Left lung (tissue), 10 donors: Measurements from ENCODE around the gene ZNF536. TPM values are rescaled to one million over a fixed set of nuclear protein-coding genes. Genes with fewer than 3 reads are reported as not detected.

Experiments
- ATAC-seq: fragments of 200-7000 bp; cut with Tn5 transposase; one replicate; pipeline ENCODE4 v1.9.1; 2020; ENCODE audit warnings: moderate library complexity
- DNase-seq, 4 donors: peaks; one replicate each; pipeline ENCODE4 v3.0.0-alpha.2; 2013 to 2020
- H3K27ac ChIP-seq, 2 donors: fragments of 200-600 bp; sonication (generic) in 1 of 2; one replicate each; pipeline versions ENCODE4 v1.5.0 to v1.8.0; 2020 to 2021
- H3K27me3 ChIP-seq, 2 donors: fragments of 200-600 bp; sonication (generic) in 1 of 2; one replicate each; pipeline versions ENCODE4 v1.5.0 to v1.8.0; 2020 to 2021
- H3K36me3 ChIP-seq, 2 donors: fragments of 200-600 bp; sonication (generic) in 1 of 2; one replicate each; pipeline versions ENCODE4 v1.5.0 to v1.8.0; 2020 to 2021
- H3K4me1 ChIP-seq, 2 donors: fragments of 200-600 bp; one replicate each; pipeline ENCODE4 v1.8.0; 2021
- H3K4me3 ChIP-seq, 2 donors: fragments of 200-600 bp; sonication (generic) in 1 of 2; one replicate each; pipeline versions ENCODE4 v1.5.0 to v1.8.0; 2020 to 2021; ENCODE audit warnings: mild to moderate bottlenecking in 1 of 2
- H3K9me3 ChIP-seq, 2 donors: fragments of 200-600 bp; sonication (generic) in 1 of 2; one replicate each; pipeline versions ENCODE4 v1.5.0 to v1.8.0; 2020 to 2021
- intact Hi-C, 2 donors: fragments of 100-400 bp; cut with DNase I; formaldehyde crosslinking; loops; one replicate each; pipeline versions ENCODE4 v1.11.2 to v1.14.2; 2022
- polyA plus RNA-seq, 6 donors: library from polyadenylated mRNA; unstranded; fragments of 120-200 nt; gene quantifications; one replicate each; pipeline ENCODE4 v1.2.1, GENCODE V29; 2013; ENCODE audit not compliant: insufficient read length in 6 of 6
- total RNA-seq, 2 donors: library from RNA; stranded (reverse); fragmentation: NEBNext Ultra II Directional; extraction: Animal tissue kit (Norgen Biotek cat#: 25700); gene quantifications; one replicate each; pipeline ENCODE4 v1.2.1, GENCODE V29; 2021
- TF ChIP-seq, protein P1 (sequence below), 2 donors: fragments of 200-600 bp; sonication (generic) in 1 of 2; IDR thresholded peaks; one replicate each; pipeline versions ENCODE4 v1.5.0 to v1.8.0; 2021; ENCODE audit warnings: antibody characterized with exemption in 2 of 2
- donor health status: DM: no; HTN: yes; CAD: no.
- donor health status: DM: no; HTN: no; CAD: no.

Gene ZNF536
- total and polyA plus RNA-seq, 8 donors, result 0.50 to 6.5 (median 3.6) TPM

DNA sequence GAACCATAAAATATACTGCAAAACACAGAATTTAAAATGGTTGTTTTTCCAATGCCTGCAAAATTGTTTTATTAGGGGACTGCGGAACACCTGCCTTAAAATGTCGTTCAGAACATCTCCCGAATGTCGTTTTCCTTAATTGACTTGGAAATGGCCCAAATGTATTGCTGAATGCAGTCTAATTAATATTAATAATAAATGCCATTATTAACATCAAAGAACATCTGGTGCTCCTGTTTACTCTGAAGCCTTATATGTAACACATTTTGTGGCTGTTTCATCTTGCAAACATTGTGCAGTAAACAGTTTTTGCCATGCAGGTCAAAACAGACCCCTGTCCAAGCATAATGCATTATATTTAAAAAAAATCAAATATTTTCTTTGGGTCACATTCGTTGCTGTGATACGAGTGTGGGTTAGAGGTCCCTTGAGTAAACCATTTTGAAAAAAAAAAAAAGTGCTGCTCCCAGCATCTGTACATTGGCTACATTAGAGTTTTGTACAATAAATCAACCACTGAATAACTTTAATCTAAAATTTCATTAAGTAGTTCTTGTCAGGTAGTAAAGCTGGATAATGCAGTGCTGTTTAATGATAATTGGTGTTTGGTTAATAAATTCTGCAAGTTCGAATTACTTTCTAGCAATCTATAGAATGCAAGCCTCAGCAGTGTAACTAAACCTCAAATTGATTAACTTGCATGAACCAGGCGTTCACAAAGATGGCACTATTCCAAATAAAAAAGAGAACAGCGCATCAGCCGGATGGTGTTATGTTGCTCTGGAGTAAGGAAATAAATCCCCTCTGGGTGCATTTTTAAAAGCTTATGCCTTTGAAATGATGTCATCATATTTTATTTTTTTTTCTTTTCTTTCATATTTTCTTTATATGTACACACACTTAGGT is 140.2 kb downstream of the ZNF536 start:
- no peaks in the 10 kb centered on the region for H3K4me1 ChIP-seq
- no peak for DNase-seq
- no peak overlapping the region for H3K4me3 ChIP-seq
- ATAC-seq, result no peak
- H3K9me3 ChIP-seq, result no peaks in the 10 kb centered on the region
- no peak overlapping the region for H3K27ac ChIP-seq
- H3K36me3 ChIP-seq, result no peaks in the 10 kb centered on the region
- H3K27me3 ChIP-seq, result peaks cover 0 to 8% of the 10 kb centered on the region in 2 donors
- intact Hi-C loops, result no loop called here
- TF ChIP-seq, protein P1, sequence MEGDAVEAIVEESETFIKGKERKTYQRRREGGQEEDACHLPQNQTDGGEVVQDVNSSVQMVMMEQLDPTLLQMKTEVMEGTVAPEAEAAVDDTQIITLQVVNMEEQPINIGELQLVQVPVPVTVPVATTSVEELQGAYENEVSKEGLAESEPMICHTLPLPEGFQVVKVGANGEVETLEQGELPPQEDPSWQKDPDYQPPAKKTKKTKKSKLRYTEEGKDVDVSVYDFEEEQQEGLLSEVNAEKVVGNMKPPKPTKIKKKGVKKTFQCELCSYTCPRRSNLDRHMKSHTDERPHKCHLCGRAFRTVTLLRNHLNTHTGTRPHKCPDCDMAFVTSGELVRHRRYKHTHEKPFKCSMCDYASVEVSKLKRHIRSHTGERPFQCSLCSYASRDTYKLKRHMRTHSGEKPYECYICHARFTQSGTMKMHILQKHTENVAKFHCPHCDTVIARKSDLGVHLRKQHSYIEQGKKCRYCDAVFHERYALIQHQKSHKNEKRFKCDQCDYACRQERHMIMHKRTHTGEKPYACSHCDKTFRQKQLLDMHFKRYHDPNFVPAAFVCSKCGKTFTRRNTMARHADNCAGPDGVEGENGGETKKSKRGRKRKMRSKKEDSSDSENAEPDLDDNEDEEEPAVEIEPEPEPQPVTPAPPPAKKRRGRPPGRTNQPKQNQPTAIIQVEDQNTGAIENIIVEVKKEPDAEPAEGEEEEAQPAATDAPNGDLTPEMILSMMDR (IDR thresholded peaks at IDR 0.05), result no peak

DNA sequence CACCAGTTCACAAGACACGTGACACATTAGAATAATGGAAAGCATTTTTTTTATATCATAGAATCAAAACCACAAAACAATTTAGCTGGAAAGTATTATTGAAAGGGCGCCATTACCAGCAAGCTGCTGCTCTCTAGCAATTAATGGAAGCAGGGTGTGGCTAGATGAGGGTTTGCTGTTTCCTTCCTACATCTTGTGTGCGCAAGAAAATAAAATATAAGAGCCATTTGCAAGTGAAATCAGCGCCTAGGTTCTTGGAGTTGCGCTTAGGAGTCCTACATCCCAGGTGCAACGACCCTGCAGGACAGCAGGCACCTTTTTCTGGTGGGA is 140.9 kb downstream of the ZNF536 start:
- Histone ChIP-seq H3K4me1 (no peaks in the 10 kb centered on the region), H3K27ac (no peak overlapping the region), H3K36me3 (no peaks in the 10 kb centered on the region), H3K4me3 (no peak overlapping the region), H3K9me3 (no peaks in the 10 kb centered on the region), H3K27me3 (peaks cover 0 to 3% of the 10 kb centered on the region in 2 donors)
- intact Hi-C loops, result no loop called here
- TF ChIP-seq, protein P1 (IDR thresholded peaks at IDR 0.05), result no peak
- no peak for ATAC-seq
- DNase-seq, result no peak

DNA sequence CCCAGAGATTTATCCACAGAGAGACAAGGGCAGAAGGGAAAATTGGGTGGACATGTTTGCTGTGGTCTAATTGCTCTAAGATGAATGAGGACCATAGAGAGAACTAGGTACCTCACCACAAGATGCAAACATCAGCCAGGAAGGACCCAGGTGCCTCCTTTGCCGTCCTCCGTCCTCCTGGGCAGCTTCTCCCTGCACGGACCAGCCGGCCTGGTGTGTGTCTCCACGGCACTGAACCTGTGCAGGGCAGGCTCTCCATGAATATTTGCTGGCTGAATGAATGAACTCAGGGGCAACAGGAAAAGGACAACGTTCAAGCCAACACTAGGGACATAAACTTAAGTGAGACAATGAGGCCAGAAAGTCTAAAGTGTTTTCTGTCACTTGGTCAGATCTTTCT is 143.9 kb downstream of the ZNF536 start:
- Histone ChIP-seq H3K27me3 (no peaks in the 10 kb centered on the region), H3K9me3 (no peaks in the 10 kb centered on the region), H3K27ac (no peak overlapping the region), H3K36me3 (no peaks in the 10 kb centered on the region), H3K4me3 (no peak overlapping the region), H3K4me1 (no peaks in the 10 kb centered on the region)
- ATAC-seq (no peak), DNase-seq (no peak)
- TF ChIP-seq, protein P1 (IDR thresholded peaks at IDR 0.05), result no peak
- intact Hi-C loops, result no loop called here

DNA sequence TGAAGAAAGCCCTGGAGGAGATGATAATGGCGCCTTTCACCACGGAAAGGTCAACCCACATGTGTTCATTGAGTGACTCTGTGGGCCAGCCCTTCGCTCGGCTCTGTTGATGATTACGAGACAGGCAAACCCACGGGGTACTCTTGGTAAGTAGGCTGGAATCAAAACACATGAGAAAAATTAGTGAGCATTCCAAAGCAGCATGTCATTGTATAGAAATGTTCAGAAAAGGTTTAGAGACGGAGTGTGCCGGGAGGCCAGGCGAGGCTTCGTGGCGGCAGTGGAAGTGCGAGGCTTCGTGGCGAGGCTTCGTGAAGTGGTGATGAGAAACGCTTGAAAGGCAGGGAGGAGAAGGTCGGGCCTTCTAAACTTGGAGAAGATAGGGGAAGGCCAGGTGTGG is 144.3 kb downstream of the ZNF536 start:
- Histone ChIP-seq H3K4me1 (no peaks in the 10 kb centered on the region), H3K4me3 (no peak overlapping the region), H3K27me3 (no peaks in the 10 kb centered on the region), H3K27ac (no peak overlapping the region), H3K9me3 (no peaks in the 10 kb centered on the region), H3K36me3 (no peaks in the 10 kb centered on the region)
- intact Hi-C loops, result no loop called here
- ATAC-seq (no peak), DNase-seq (no peak)
- TF ChIP-seq, protein P1 (IDR thresholded peaks at IDR 0.05), result no peak

DNA sequence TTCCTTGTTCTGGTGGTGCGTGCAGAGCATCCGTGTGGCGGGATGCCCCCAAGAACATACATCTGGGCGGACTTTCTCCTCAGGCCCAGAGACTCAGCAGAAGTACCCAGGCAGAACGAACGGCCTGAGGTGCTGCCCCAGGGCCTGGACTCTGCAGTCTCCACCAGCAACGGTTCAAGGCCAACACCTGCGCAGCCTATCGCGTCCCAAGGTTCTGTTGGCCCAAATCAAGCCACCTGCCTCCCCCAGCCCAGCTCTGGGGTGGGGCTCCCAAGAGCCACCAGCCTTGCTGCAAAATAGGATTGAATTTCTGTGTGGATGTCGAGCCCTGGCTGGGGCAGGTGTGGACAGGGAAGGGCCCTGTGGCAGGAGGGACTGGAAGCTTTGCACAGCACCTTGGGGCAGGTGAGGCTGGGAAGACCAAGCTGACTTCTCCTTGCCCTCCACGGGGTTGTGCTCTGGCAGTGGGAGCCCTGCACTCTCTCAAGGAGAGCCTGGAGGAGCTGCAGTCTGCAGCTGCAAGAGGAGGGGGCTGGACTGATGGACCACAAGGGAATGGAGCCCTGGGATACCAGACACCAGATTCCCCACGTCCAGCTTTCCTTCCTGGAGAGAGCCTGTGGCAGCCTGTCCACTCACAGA is 146.9 kb downstream of the ZNF536 start:
- TF ChIP-seq, protein P1 (IDR thresholded peaks at IDR 0.05), result no peak
- H3K4me1 ChIP-seq, result no peaks in the 10 kb centered on the region
- ATAC-seq (no peak), DNase-seq (no peak)
- H3K9me3 ChIP-seq, result no peaks in the 10 kb centered on the region
- intact Hi-C loops, result no loop called here
- no peak overlapping the region for H3K27ac ChIP-seq
- no peak overlapping the region for H3K4me3 ChIP-seq
- no peaks in the 10 kb centered on the region for H3K36me3 ChIP-seq
- peaks cover 0 to 13% of the 10 kb centered on the region in 2 donors for H3K27me3 ChIP-seq
